DOHH2 (cell line): Measurements from ENCODE around the gene LYG1.

Experiments used
- CTCF ChIP-seq: fragments of 200-600 bp; sonication (generic); IDR thresholded peaks from one replicate; pipeline ENCODE4 v1.5.1; 2014; ENCODE audit warnings: antibody characterized with exemption, mild to moderate bottlenecking, low read depth, low read length; ENCODE audit not compliant: poor library complexity, severe bottlenecking
- EZH2phosphoT487 ChIP-seq: fragments of 200-600 bp; sonication (generic); IDR thresholded peaks from 2 replicates; pipeline ENCODE4 v1.6.1; 2017; ENCODE audit warnings: borderline replicate concordance, mild to moderate bottlenecking, antibody characterized with exemption, low read length, moderate library complexity, mixed read lengths

GRCh38 chr2:99338029-99338585 is 37.1 kb upstream of the LYG1 start:
- no peak for TF ChIP-seq CTCF
- no peak for TF ChIP-seq EZH2phosphoT487
